Mesodermal cell (in vitro differentiated cells): ENCODE results near the gene BRAF. TPM values are rescaled to one million over a fixed set of nuclear protein-coding genes. Genes with fewer than 3 reads are reported as not detected.
A peak's percentile ranks its signal among the peaks of the same experiment; 100 is the strongest.
"Not testable (repeated sequence)": the region's sequence is repeated elsewhere in the genome, so short reads cannot be mapped to it uniquely, and the experiment has no call there.

Experiments used
- H3K27ac ChIP-seq: 2 replicates; pipeline ENCODE4 v1.7.0; 2013; ENCODE audit warnings: mild to moderate bottlenecking, low read depth, low read length, moderate library complexity; ENCODE audit not compliant: severe bottlenecking
- H3K36me3 ChIP-seq: 2 replicates; pipeline ENCODE4 v1.7.1; 2013; ENCODE audit warnings: mild to moderate bottlenecking, low read length, moderate library complexity; ENCODE audit not compliant: control insufficient read depth, insufficient read depth
- H3K4me1 ChIP-seq: one replicate; pipeline ENCODE4 v1.7.1; 2013; ENCODE audit warnings: mild to moderate bottlenecking, low read length; ENCODE audit not compliant: insufficient read depth, control insufficient read depth, poor library complexity, severe bottlenecking
- H3K4me3 ChIP-seq: 2 replicates; pipeline ENCODE4 v1.7.0; 2013; ENCODE audit warnings: low read length, control low read depth, mild to moderate bottlenecking; ENCODE audit not compliant: insufficient read depth, poor library complexity, severe bottlenecking; ENCODE audit errors: extremely low read depth
- H3K9me3 ChIP-seq: 2 replicates; pipeline ENCODE4 v1.7.1; 2013; ENCODE audit warnings: mild to moderate bottlenecking, low read length, moderate library complexity; ENCODE audit not compliant: control insufficient read depth
- WGBS, 2 experiments: methylation state at CpG; one replicate each; pipeline ENCODE4 v1.1.5; 2013; ENCODE audit warnings: missing lambda C conversion rate in 2 of 2; ENCODE audit not compliant: insufficient coverage in 2 of 2; 5-methylcytosine and 5-hydroxymethylcytosine counted together
- polyA plus RNA-seq, 2 experiments: library from polyadenylated mRNA; stranded (reverse); fragments of 50-300 nt; gene quantifications; one replicate each; pipeline ENCODE4 v1.2.3, GENCODE V29; 2013

BRAF gene
- 14.9 TPM for polyA plus RNA-seq (2013, experiment 1 of 2)
- 13.4 TPM for polyA plus RNA-seq (2013, experiment 2 of 2)

GRCh38 chr7:140924821-140925421 is at the start of gene BRAF:
BRAF (minus strand) TSS chr7:140924929; CDS start chr7:140924703, 226 bp downstream.
- Histone ChIP-seq H3K36me3 (no peaks in the 10 kb centered on the region), H3K4me3 (peak within 1 kb of the TSS; percentile 90), H3K9me3 (no peaks in the 10 kb centered on the region), H3K4me1 (no peaks in the 10 kb centered on the region), H3K27ac (peak within 1 kb of the TSS; percentile 98)
- WGBS, 2 experiments: 8 to 30% methylated on average over 4 to 17 of the region's 56 CpGs

- WGBS, 2 experiments: 87 to 91% methylated on average over 7 to 9 of the region's 9 CpGs
- no peaks in the 10 kb centered on the region for H3K36me3 ChIP-seq
- no peak overlapping the region for H3K27ac ChIP-seq
- no peaks in the 10 kb centered on the region for H3K9me3 ChIP-seq
- no peak overlapping the region for H3K4me3 ChIP-seq
- no peaks in the 10 kb centered on the region for H3K4me1 ChIP-seq
Observed at GRCh38 chr7:140972876-140973829, 48.4 kb upstream of the BRAF start.

GRCh38 chr7:140972344-140972743 is 47.6 kb upstream of the BRAF start:
- H3K27ac ChIP-seq: no peak overlapping the region
- H3K4me1 ChIP-seq: no peaks in the 10 kb centered on the region
- H3K9me3 ChIP-seq: no peaks in the 10 kb centered on the region
- H3K4me3 ChIP-seq: no peak overlapping the region
- H3K36me3 ChIP-seq: no peaks in the 10 kb centered on the region
- WGBS, 2 experiments: no CpG with 5 or more reads among the region's 2 CpGs

- 69 to 84% methylated on average over 2 of the region's 2 CpGs for WGBS, 2 experiments
Observed at GRCh38 chr7:140967438-140967837, 42.7 kb upstream of the BRAF start.

GRCh38 chr7:140966561-140967233 is 42.0 kb upstream of the BRAF start:
- Histone ChIP-seq H3K27ac (no peak overlapping the region), H3K4me1 (no peaks in the 10 kb centered on the region), H3K4me3 (no peak overlapping the region), H3K36me3 (no peaks in the 10 kb centered on the region), H3K9me3 (no peaks in the 10 kb centered on the region)
- WGBS, 2 experiments: 68 to 72% methylated on average over 2 to 4 of the region's 5 CpGs

More at GRCh38 chr7:140967438-140967837, 42.7 kb upstream of the BRAF start:
- Histone ChIP-seq H3K4me3 (no peak overlapping the region), H3K4me1 (no peaks in the 10 kb centered on the region), H3K27ac (no peak overlapping the region), H3K36me3 (no peaks in the 10 kb centered on the region), H3K9me3 (no peaks in the 10 kb centered on the region)

GRCh38 chr7:140961117-140961516 is 36.4 kb upstream of the BRAF start:
- Histone ChIP-seq H3K4me3 (no peak overlapping the region), H3K4me1 (no peaks in the 10 kb centered on the region), H3K36me3 (no peaks in the 10 kb centered on the region), H3K9me3 (peaks cover 10% of the 10 kb centered on the region), H3K27ac (no peak overlapping the region)
- 85 to 100% methylated on average over 1 to 2 of the region's 4 CpGs for WGBS, 2 experiments

- H3K36me3 ChIP-seq, H3K4me3 ChIP-seq, H3K9me3 ChIP-seq, H3K27ac ChIP-seq, H3K4me1 ChIP-seq: not testable (repeated sequence)
- 89 to 94% methylated on average over 17 to 22 of the region's 25 CpGs for WGBS, 2 experiments
Observed at GRCh38 chr7:140956997-140957396, 32.3 kb upstream of the BRAF start.

GRCh38 chr7:140945940-140946339 is 21.2 kb upstream of the BRAF start:
- Histone ChIP-seq H3K4me1 (no peaks in the 10 kb centered on the region), H3K27ac (no peak overlapping the region), H3K9me3 (no peaks in the 10 kb centered on the region), H3K36me3 (no peaks in the 10 kb centered on the region), H3K4me3 (no peak overlapping the region)
- WGBS, 2 experiments: no CpG with 5 or more reads among the region's 2 CpGs

- H3K9me3 ChIP-seq, H3K4me1 ChIP-seq, H3K4me3 ChIP-seq, H3K27ac ChIP-seq, H3K36me3 ChIP-seq: not testable (repeated sequence)
- 83% methylated on average over 3 of the region's 5 CpGs; no CpG with 5 or more reads in 1 of the 2 experiments for WGBS, 2 experiments
Observed at GRCh38 chr7:140942242-140942641, 17.5 kb upstream of the BRAF start.

- Histone ChIP-seq H3K27ac (no peak overlapping the region), H3K4me3 (no peak overlapping the region), H3K9me3 (no peaks in the 10 kb centered on the region), H3K36me3 (no peaks in the 10 kb centered on the region), H3K4me1 (no peaks in the 10 kb centered on the region)
- 100% methylated on average over 1 of the region's 1 CpG; no CpG with 5 or more reads in 1 of the 2 experiments for WGBS, 2 experiments
Observed at GRCh38 chr7:140940898-140941297, 16.2 kb upstream of the BRAF start.
